GM10248 (cell line): ENCODE data around the gene AGRN.
"Not testable (repeated sequence)": the region's sequence is repeated elsewhere in the genome, so short reads cannot be mapped to it uniquely, and the experiment has no call there.

Source experiments
- CTCF ChIA-PET: fragments of 300-600 bp; sonication (Branson Sonifier 250); formaldehyde crosslinking; extraction: SDS; loops from one replicate; lab custom pipeline; 2021; ENCODE audit warnings: antibody characterized with exemption; lab: Yijun Ruan, JAX
- POLR2A ChIA-PET: fragments of 350-650 bp; sonication (Branson Sonifier 250); formaldehyde crosslinking; extraction: SDS; loops from one replicate; lab custom pipeline; 2020; ENCODE audit warnings: antibody characterized with exemption; lab: Yijun Ruan, JAX
- DNase-seq: peaks from one replicate; pipeline ENCODE4 v3.0.0; 2012; ENCODE audit errors: extremely low spot score
- TF ChIP-seq, protein P1 (sequence below): IDR thresholded peaks from 2 replicates; pipeline ENCODE4 v1.5.1; 2012; ENCODE audit warnings: mild to moderate bottlenecking, low read depth; ENCODE audit errors: extremely low read depth, missing control alignments, control extremely low read depth

AGRN gene

DNA sequence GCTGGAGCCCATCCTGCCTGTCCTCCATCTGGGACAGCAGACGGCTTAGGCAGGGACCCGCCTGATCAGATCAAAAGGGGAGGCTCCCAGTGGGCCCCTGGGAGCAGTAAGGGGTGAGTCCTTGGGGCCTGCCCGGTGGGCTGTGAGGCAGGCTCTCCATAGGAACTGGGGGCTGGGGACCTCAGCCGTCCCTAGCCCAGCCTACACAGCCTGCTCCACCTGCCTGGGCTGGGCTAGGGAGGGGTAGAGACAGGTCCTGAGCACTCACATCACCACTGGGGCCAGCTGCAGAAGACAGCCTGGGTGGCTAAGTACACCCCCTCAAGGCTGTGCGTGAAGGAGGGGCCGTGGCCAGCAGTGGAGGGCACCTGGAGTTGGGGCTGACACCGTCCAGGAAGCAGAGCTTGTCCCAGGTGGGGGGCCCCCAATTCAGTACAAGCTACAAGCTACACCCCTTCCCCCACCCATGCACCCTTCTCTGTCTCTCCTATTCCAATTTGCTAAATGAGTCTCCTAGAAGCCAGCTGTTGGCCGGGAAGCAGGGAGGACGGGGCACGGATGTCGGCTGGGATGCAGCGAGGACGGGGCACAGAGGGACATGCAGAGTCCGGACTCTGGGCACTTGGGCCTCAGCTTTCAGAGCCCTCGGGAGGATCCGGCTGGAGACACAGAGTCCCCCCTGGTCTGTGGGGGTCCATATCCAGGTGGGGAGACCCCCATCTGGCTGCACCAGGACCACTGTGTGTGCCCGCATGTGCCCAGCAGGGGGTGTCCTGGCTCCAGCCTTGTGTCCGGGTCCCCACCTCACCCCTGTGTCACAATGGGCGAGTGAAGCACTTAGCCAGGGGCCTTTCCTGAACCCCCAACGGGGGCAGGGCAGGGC is 4.9 kb upstream of the AGRN start:
- TF ChIP-seq, protein P1, sequence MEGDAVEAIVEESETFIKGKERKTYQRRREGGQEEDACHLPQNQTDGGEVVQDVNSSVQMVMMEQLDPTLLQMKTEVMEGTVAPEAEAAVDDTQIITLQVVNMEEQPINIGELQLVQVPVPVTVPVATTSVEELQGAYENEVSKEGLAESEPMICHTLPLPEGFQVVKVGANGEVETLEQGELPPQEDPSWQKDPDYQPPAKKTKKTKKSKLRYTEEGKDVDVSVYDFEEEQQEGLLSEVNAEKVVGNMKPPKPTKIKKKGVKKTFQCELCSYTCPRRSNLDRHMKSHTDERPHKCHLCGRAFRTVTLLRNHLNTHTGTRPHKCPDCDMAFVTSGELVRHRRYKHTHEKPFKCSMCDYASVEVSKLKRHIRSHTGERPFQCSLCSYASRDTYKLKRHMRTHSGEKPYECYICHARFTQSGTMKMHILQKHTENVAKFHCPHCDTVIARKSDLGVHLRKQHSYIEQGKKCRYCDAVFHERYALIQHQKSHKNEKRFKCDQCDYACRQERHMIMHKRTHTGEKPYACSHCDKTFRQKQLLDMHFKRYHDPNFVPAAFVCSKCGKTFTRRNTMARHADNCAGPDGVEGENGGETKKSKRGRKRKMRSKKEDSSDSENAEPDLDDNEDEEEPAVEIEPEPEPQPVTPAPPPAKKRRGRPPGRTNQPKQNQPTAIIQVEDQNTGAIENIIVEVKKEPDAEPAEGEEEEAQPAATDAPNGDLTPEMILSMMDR: peak; percentile 28
- no peak for DNase-seq
- CTCF ChIA-PET: interaction anchor here (1.0 to 3.1 kb wide), 10 partner anchors 10 to 277 kb away, joined by 3 to 22 read pairs (median 6); no protein-coding TSS in a partner anchor
- POLR2A ChIA-PET: interaction anchor here (1.5 kb wide), 1 partner anchor 9 kb away, joined by 3 read pairs; no protein-coding TSS in a partner anchor

DNA sequence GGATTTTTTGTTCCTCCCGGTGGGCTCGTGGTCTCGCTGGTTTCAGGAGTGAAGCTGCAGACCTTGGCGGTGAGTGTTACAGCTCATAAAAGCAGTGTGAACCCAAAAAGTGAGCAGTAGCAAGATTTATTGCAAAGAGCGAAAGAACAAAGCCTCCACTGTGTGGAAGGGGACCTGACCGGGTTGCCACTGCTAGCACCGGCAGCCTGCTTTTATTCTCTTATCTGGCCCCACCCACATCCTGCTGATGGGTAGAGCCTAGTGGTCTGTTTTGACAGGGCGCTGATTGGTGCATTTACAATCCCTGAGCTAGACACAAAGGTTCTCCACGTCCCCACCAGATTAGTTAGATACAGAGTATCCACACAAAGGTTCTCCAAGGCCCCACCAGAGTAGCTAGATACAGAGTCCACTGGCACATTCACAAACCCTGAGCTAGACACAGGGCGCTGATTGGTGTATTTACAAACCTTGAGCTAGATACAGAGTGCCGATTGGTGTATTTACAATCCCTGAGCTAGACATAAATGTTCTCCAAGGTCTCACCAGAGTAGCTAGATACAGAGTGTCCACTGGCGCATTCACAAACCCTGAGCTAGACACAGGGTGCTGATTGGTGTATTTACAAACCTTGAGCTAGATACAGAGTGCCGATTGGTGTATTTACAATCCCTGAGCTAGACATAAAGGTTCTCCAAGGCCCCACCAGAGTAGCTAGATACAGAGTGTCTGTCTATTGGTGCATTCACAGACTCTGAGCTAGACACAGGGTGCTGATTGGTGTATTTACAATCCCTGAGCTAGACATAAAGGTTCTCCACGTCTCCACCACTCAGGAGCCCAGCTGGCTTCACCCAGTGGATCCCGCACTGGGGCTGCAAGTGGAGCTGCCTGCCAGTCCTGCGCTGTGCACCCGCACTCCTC is 2.3 kb upstream of the AGRN start:
- POLR2A ChIA-PET, DNase-seq: not testable (repeated sequence)
- CTCF ChIA-PET: interaction anchor here (1.3 to 3.9 kb wide), 7 partner anchors 15 to 113 kb away, joined by 3 to 26 read pairs (median 8); no protein-coding TSS in a partner anchor

DNA sequence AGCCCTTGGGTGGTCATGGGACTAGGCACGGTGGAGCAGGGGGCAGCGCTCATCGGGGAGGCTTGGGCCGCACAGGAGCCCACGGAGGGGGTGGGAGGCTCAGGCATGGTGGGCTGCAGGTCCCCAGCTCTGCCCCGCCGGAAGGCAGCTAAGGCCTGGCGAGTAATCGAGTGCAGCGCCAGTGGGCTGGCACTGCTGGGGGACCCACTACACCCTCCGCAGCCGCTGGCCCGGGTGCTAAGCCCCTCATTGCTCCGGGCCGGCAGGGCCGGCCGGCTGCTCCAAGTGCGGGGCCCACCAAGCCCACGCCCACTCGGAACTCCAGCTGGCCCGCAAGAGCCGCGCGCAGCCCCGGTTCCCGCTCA is 1.6 kb upstream of the AGRN start:
- CTCF ChIA-PET: interaction anchor here (1.0 to 3.9 kb wide), 10 partner anchors 8 to 114 kb away, joined by 3 to 26 read pairs (median 6); no protein-coding TSS in a partner anchor
- DNase-seq, POLR2A ChIA-PET: not testable (repeated sequence)

DNA sequence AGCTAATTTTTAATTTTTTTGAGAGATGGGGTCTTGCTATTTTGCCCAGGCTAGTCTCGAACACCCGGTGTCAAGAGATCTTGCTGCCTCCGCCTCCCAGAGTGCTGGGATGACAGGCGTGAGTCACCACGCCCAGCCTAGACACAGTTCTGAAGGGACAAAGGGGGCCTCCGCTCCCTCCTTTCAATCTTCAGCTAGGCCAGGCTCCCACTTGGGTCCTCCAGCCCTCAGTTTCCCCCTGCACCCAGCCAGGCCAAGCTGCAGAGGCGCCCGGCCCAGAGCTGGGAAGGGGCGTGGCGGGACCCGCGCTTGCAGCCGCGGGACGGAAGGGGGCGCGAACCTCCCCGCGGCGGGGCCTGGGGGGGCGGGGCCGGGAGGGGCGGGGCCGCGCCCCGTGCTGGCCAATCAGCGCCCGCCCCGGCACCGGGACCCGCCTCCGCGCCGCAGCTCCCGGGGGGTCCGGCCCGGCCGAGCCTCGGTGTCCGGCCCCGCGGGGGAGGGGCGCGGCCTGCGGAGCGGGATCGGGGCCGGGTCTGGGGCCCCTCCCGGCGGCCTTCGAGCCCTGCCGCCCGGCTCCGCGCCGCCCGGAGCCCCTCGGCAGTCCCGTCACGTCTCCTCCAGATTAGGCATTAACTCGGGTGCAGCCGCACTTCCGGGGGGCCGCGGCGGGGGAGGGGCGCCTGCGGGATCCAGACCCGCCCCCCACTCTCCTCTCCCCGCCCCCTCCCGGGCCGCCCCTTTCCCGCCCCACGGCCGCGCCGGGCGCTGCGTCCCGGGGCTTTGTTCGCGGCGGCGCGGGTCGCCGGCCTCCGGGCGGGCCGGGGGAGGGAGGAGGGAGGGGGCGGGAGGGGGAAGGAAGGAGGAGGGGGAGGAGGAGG is 559 bp upstream of the AGRN start:
- peak; percentile 95 for DNase-seq
- TF ChIP-seq, protein P1: peak; percentile 73
- ChIA-PET CTCF (interaction anchor here (0.6 to 3.9 kb wide), 14 partner anchors 9 to 45 kb away, joined by 3 to 26 read pairs (median 5); partner anchors contain the start of gene PERM1), POLR2A (no interaction called here)

DNA sequence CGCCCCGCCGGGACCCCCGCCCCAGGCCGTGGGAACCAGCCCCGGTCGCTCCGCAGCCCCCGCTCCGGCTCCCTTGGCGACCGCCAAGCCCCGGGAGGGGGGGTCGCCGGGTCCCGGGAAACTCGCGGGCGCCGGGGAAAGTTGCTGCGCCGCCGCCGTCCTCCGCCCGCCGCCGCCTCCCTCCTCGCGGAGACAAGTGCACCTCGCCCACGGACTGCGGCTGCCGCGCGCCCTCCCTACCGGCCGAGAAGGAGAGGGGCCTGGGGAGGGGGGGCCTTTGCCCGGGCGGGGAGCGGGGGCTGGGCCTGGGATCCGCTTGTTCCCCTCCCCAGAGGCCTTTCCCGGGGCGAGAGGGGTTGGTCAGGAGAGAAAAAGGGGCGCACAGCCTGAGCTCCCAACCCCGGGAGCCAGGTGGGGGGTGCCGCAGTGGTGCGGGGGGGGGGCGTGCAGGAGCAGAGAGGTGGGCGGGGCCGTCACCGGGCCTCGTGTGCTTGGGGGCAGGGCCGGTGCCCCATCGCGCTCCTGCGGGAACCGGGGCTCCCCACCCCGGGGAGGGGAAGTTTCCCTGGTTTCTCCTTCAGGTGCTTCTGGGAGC is 592 bp downstream of the AGRN start:
- TF ChIP-seq, protein P1: no peak
- DNase-seq: no peak
- ChIA-PET CTCF (interaction anchor here (1.0 to 3.3 kb wide), 3 partner anchors 12 to 36 kb away, joined by 3 to 26 read pairs (median 4); no protein-coding TSS in a partner anchor), POLR2A (no interaction called here)

DNA sequence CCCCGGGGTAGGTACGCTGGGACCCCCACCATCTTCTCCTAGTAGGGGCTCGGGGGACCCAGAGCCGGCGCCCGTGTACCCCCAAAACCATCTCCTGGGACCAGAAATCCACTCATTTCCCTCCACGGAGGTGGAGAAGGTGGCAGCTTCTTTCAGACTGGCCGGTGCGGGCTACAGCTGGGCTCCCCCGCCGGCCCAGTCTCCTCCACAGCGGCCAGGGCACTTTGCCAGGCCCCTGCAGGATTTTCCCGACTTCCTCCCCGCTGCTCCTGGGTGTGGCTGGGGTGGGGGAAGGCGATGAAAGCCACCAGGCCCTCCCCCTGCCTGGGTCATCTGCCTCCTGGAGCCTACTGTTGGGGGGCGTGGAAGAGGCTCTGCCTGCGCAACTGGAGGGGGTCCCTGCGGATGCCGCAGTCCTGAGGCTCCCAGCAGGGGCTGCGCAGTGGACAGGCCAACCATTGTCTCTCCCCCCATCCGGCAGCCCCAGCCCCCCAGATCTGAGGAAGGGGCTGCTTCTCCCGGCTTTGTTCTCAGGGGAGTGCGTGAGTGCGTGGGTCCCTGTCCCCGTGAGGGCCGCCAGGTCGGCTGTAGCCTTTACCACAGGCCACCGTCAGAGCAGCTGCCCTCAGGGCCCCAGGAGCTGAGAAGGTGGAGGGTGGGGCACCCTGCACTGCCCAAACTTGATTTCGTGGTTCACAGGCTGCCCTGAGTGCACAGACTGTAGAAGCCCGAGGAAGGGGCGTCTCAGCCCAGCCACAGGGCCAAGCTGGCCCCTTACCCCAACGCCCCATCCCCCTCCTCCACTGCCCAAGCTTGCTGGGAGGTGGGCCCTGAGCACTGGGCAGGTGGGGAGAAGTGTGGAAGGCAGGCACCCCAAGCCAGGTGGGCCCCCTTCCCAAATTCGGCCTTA is 1.3 kb downstream of the AGRN start:
- no peak for DNase-seq
- CTCF ChIA-PET: interaction anchor here (1.0 to 3.3 kb wide), 3 partner anchors 11 to 37 kb away, joined by 3 to 26 read pairs (median 4); no protein-coding TSS in a partner anchor
- TF ChIP-seq, protein P1: no peak
- POLR2A ChIA-PET: no interaction called here
